Measurements from ENCODE around the gene MCEE.
"Not testable (repeated sequence)": the region's sequence is repeated elsewhere in the genome, so short reads cannot be mapped to it uniquely, and the experiment has no call there.

The MCEE gene

GRCh38 chr2:71130152-71130904, at the start of gene MCEE, which contains the start of gene MPHOSPH10:
Gene MCEE (minus strand): TSS chr2:71130229. CDS start chr2:71130219, 10 bp downstream.
Gene MPHOSPH10 (plus strand): TSS chr2:71130634. CDS start chr2:71130666, 32 bp downstream.
- peak; percentile 89 for DNase-seq

- DNase-seq: not testable (repeated sequence)
Measured at GRCh38 chr2:71178836-71179235, 48.8 kb upstream of the MCEE start.

- no peak for DNase-seq
Measured at GRCh38 chr2:71174207-71174606, 44.2 kb upstream of the MCEE start.

- DNase-seq: no peak
Measured at GRCh38 chr2:71173096-71173495, 43.1 kb upstream of the MCEE start.

GRCh38 chr2:71166812-71167211, 36.8 kb upstream of the MCEE start:
- DNase-seq: no peak

- DNase-seq: peak; percentile 54
Measured at GRCh38 chr2:71157124-71157793, 27.2 kb upstream of the MCEE start.

- DNase-seq: no peak
Measured at GRCh38 chr2:71156573-71156972, 26.5 kb upstream of the MCEE start.

- DNase-seq: no peak
Measured at GRCh38 chr2:71155846-71156245, 25.8 kb upstream of the MCEE start.

GRCh38 chr2:71154798-71155197, 24.8 kb upstream of the MCEE start:
- DNase-seq: peak; percentile 26

GRCh38 chr2:71154279-71154678, 24.2 kb upstream of the MCEE start:
- DNase-seq: no peak

- DNase-seq: no peak
Measured at GRCh38 chr2:71153585-71154224, 23.7 kb upstream of the MCEE start.

GRCh38 chr2:71151620-71152019, 21.6 kb upstream of the MCEE start:
- no peak for DNase-seq

GRCh38 chr2:71150082-71150816, 20.2 kb upstream of the MCEE start:
- DNase-seq: no peak

- no peak for DNase-seq
Measured at GRCh38 chr2:71148506-71149063, 18.6 kb upstream of the MCEE start.

- no peak for DNase-seq
Measured at GRCh38 chr2:71143782-71144181, 13.8 kb upstream of the MCEE start.

- DNase-seq: no peak
Measured at GRCh38 chr2:71136174-71136573, 6.1 kb upstream of the MCEE start.

GRCh38 chr2:71133603-71134002, 3.6 kb upstream of the MCEE start:
- no peak for DNase-seq

GRCh38 chr2:71131387-71132166, 1.5 kb upstream of the MCEE start:
- not testable (repeated sequence) for DNase-seq

- no peak for DNase-seq
Measured at GRCh38 chr2:71130905-71131244, 846 bp upstream of the MCEE start.

- no peak for DNase-seq
Measured at GRCh38 chr2:71129902-71130151, 202 bp downstream of the MCEE start.

- no peak for DNase-seq
Measured at GRCh38 chr2:71129114-71129901, 721 bp downstream of the MCEE start.

GRCh38 chr2:71126957-71127356, 3.1 kb downstream of the MCEE start:
- DNase-seq: no peak

Data from stimulated activated CD4-positive, alpha-beta T cell treated with anti-CD3 and anti-CD28 coated beads, Interleukin-1b, Interleukin-23, amount 100 ng/mL, for 48 hours (primary cell).